Panc1 (cell line): ENCODE measurements around the gene IMPG1. TPM values are rescaled to one million over a fixed set of nuclear protein-coding genes. Genes with fewer than 3 reads are reported as not detected.

Source experiments
- ATAC-seq: fragments of 200-7000 bp; cut with Tn5 transposase; 2 replicates; pipeline ENCODE4 v1.9.1; 2020; ENCODE audit warnings: mild to moderate bottlenecking, moderate library complexity
- BruUV-seq: library from RNA; stranded (reverse); fragments of 400-500 nt; replicated peaks from 2 replicates; lab custom pipeline; 2021; lab: Mats Ljungman, UMichigan
- CTCF ChIA-PET: fragments of 300-600 bp; sonication (Branson Sonifier 250); formaldehyde crosslinking; loops from one replicate; lab custom pipeline; 2022; ENCODE audit warnings: antibody characterized with exemption; lab: Charles Lee
- POLR2A ChIA-PET: fragments of 300-600 bp; sonication (Branson Sonifier 250); formaldehyde crosslinking; loops from one replicate; lab custom pipeline; 2022; ENCODE audit warnings: antibody characterized with exemption; lab: Charles Lee
- DNase-seq: peaks from one replicate; pipeline ENCODE4 v3.0.0-alpha.2; 2010; ENCODE audit warnings: low read depth, low spot score
- H3K27ac ChIP-seq: 2 replicates; pipeline ENCODE4 v1.5.1; 2011; ENCODE audit warnings: mild to moderate bottlenecking, low read length, inconsistent platforms
- H3K27me3 ChIP-seq: fragments of 200-500 bp; sonication (Bioruptor generic); 2 replicates; pipeline ENCODE4 v1.6.0; 2014; ENCODE audit warnings: low read length, inconsistent platforms; ENCODE audit not compliant: control insufficient read depth, insufficient read depth
- H3K36me3 ChIP-seq: fragments of 200-500 bp; sonication (Bioruptor generic); 2 replicates; pipeline ENCODE4 v1.5.1; 2014; ENCODE audit warnings: inconsistent platforms, mild to moderate bottlenecking, low read length, moderate library complexity; ENCODE audit not compliant: control insufficient read depth, insufficient read depth
- H3K4me1 ChIP-seq: 2 replicates; pipeline ENCODE4 v1.5.1; 2011; ENCODE audit warnings: inconsistent platforms, mild to moderate bottlenecking, low read length, moderate library complexity; ENCODE audit not compliant: control insufficient read depth, insufficient read depth
- H3K4me3 ChIP-seq, 2 experiments: 2 replicates each; pipeline ENCODE4 v1.5.1; 2011 to 2012; ENCODE audit warnings: low read depth in 2 of 2, low read length in 2 of 2, mild to moderate bottlenecking in 2 of 2, inconsistent platforms in 1 of 2, moderate library complexity in 1 of 2
- H3K9me3 ChIP-seq: fragments of 200-500 bp; sonication (Bioruptor generic); 2 replicates; pipeline ENCODE4 v1.5.1; 2014; ENCODE audit warnings: low read depth, mild to moderate bottlenecking, inconsistent platforms, low read length, moderate library complexity; ENCODE audit not compliant: control insufficient read depth, insufficient read depth
- CTCF ChIP-seq: fragments of 450-650 bp; IDR thresholded peaks from 2 replicates; pipeline ENCODE4 v1.5.1; 2017; ENCODE audit warnings: mild to moderate bottlenecking
- POLR2AphosphoS5 ChIP-seq: IDR thresholded peaks from 2 replicates; pipeline ENCODE4 v1.6.1; 2012; ENCODE audit warnings: mild to moderate bottlenecking, low read depth, low read length, moderate library complexity
- REST ChIP-seq, 2 experiments: IDR thresholded peaks; 2 replicates each; pipeline ENCODE4 v1.6.1; 2011 to 2012; ENCODE audit warnings: low read depth in 2 of 2, control low read depth in 1 of 2, low read length in 1 of 2, mild to moderate bottlenecking in 1 of 2, moderate library complexity in 1 of 2; ENCODE audit not compliant: insufficient read depth in 1 of 2
- SIN3A ChIP-seq: IDR thresholded peaks from 2 replicates; pipeline ENCODE4 v1.6.1; 2012; ENCODE audit warnings: low read depth, mild to moderate bottlenecking, low read length, moderate library complexity, borderline replicate concordance; ENCODE audit not compliant: insufficient read depth
- TCF7L2 ChIP-seq: IDR thresholded peaks from 2 replicates; pipeline ENCODE4 v1.6.1; 2011; ENCODE audit warnings: mild to moderate bottlenecking, low read depth, low read length, inconsistent platforms
- in situ Hi-C: cut with HindIII; loops from 2 replicates; pipeline ENCODE4 v1.10.0; 2016; ENCODE audit warnings: low sequenced_read_pairs, low pct_unique_long_range_greater_than_20kb
- intact Hi-C: fragments of 100-400 bp; cut with micrococcal nuclease; formaldehyde crosslinking; loops from one replicate; pipeline ENCODE4 v1.10.0; 2022; ENCODE audit not compliant: unreplicated experiment
- total RNA-seq: library from RNA; stranded (reverse); gene quantifications from one replicate; pipeline ENCODE4 v1.2.1, GENCODE V29; 2021; ENCODE audit not compliant: unreplicated experiment

IMPG1 gene
- total RNA-seq, 1 experiment from 2014 or later, result not detected

- no peak for TF ChIP-seq CTCF
- no peak for TF ChIP-seq POLR2AphosphoS5
- TF ChIP-seq TCF7L2, result no peak
- no peak for TF ChIP-seq SIN3A
- TF ChIP-seq REST (IDR thresholded peaks at IDR 0.05; ENCODE audit: insufficient read depth in 1 of 2, low read depth in 2 of 2, low read length in 1 of 2), result no peak
- ChIA-PET CTCF (no interaction called here), POLR2A (no interaction called here)
- H3K9me3 ChIP-seq, result no peaks in the 10 kb centered on the region
- no peaks in the 10 kb centered on the region for H3K4me1 ChIP-seq
- ATAC-seq (no peak), DNase-seq (no peak)
- H3K4me3 ChIP-seq, result no peak overlapping the region
- no peaks in the 10 kb centered on the region for H3K36me3 ChIP-seq
- intact Hi-C loops (no loop called here), in situ Hi-C loops (no loop called here)
- H3K27ac ChIP-seq, result no peak overlapping the region
- H3K27me3 ChIP-seq, result no peaks in the 10 kb centered on the region
- no TSS peak for BruUV-seq
These were observed 68.3 kb downstream of the IMPG1 start for GRCh38 chr6:76004202-76004601.

GRCh38 chr6:76003686-76004085, 68.8 kb downstream of the IMPG1 start:
- in situ Hi-C loops, result no loop called here
- no TSS peak for BruUV-seq

More at GRCh38 chr6:76003686-76004085, 68.8 kb downstream of the IMPG1 start:
- no peak for ATAC-seq
- no peaks in the 10 kb centered on the region for H3K9me3 ChIP-seq
- POLR2A ChIA-PET, result no interaction called here
- no peak overlapping the region for H3K27ac ChIP-seq
- no peaks in the 10 kb centered on the region for H3K27me3 ChIP-seq
- no peak for DNase-seq
- H3K36me3 ChIP-seq, result no peaks in the 10 kb centered on the region
- no peak for TF ChIP-seq REST (IDR thresholded peaks at IDR 0.05; ENCODE audit: insufficient read depth in 1 of 2, low read depth in 2 of 2, low read length in 1 of 2)
- TF ChIP-seq SIN3A, result no peak
- TF ChIP-seq TCF7L2, result no peak
- no peak for TF ChIP-seq POLR2AphosphoS5
- no peak for TF ChIP-seq CTCF
- intact Hi-C loops, result no loop called here
- no peaks in the 10 kb centered on the region for H3K4me1 ChIP-seq
- CTCF ChIA-PET, result no interaction called here
- no peak overlapping the region for H3K4me3 ChIP-seq
